K562 (cell line): Measurements from ENCODE around the gene FRMD1. TPM values are rescaled to one million over a fixed set of nuclear protein-coding genes. Genes with fewer than 3 reads are reported as not detected.

Source experiments
- ATAC-seq: fragments of 200-7000 bp; cut with Tn5 transposase; 3 replicates; pipeline ENCODE4 v1.9.1; 2020; ENCODE audit warnings: moderate library complexity
- BruUV-seq: library from RNA; stranded (reverse); fragments of 400-500 nt; replicated peaks from 2 replicates; lab custom pipeline; 2021; lab: Mats Ljungman, UMichigan
- CTCF ChIA-PET: fragments of 300-600 bp; formaldehyde crosslinking; extraction: SDS; loops from one replicate; lab custom pipeline; 2021; ENCODE audit warnings: low intra/inter-chr PET ratio; lab: Yijun Ruan, JAX
- POLR2A ChIA-PET: fragments of 300-600, 350-650 bp; sonication (Branson Sonifier 250); formaldehyde crosslinking; extraction: SDS; loops from one replicate; lab custom pipeline; 2021; ENCODE audit warnings: antibody characterized with exemption, inconsistent platforms; lab: Yijun Ruan, JAX
- DNase-seq, 4 experiments: peaks; one replicate each; pipeline versions ENCODE4 v3.0.0 to v3.0.0-alpha.2; 2011 to 2018; ENCODE audit warnings: low spot score in 3 of 4, mixed read lengths in 3 of 4; ENCODE audit errors: extremely low read depth in 1 of 4
- FAIRE-seq: peaks from 2 replicates; lab custom pipeline; 2011; peaks lifted over from hg19 to GRCh38; lab: Jason Lieb, UNC
- H2AFZ ChIP-seq: 2 replicates; pipeline ENCODE4 v1.6.0; 2011; ENCODE audit warnings: low read depth, low read length, control low read depth, inconsistent platforms
- H3K27ac ChIP-seq: fragments of 200-600 bp; 3 replicates; pipeline ENCODE4 v1.8.0; 2011; ENCODE audit warnings: low read depth, mild to moderate bottlenecking, control low read depth, inconsistent platforms, low read length, moderate library complexity, mixed read lengths; ENCODE audit errors: extremely low read depth
- H3K27me3 ChIP-seq, 2 experiments: fragments of 300-600 bp in 1 of 2; 2 replicates in 1 of 2; 3 replicates in 1 of 2; pipeline versions ENCODE4 v1.6.0 to v1.8.0; 2011; ENCODE audit warnings: inconsistent platforms in 2 of 2, low read length in 2 of 2, mild to moderate bottlenecking in 1 of 2, mixed read lengths in 1 of 2, moderate library complexity in 1 of 2; ENCODE audit not compliant: control insufficient read depth in 2 of 2, insufficient read depth in 2 of 2
- H3K36me3 ChIP-seq: fragments of 300-600 bp; 3 replicates; pipeline ENCODE4 v1.8.0; 2011; ENCODE audit warnings: mild to moderate bottlenecking, low read length, inconsistent platforms; ENCODE audit not compliant: control insufficient read depth, insufficient read depth
- H3K4me1 ChIP-seq, 2 experiments: fragments of 200-600 bp in 1 of 2; replicated peaks in 1 of 2; 2 replicates in 1 of 2; 3 replicates in 1 of 2; pipeline versions ENCODE4 v1.5.1 to v1.8.0; 2011; ENCODE audit warnings: inconsistent platforms in 2 of 2, low read length in 2 of 2, mild to moderate bottlenecking in 1 of 2, mixed read lengths in 1 of 2, moderate library complexity in 1 of 2; ENCODE audit not compliant: control insufficient read depth in 2 of 2, insufficient read depth in 2 of 2
- H3K4me2 ChIP-seq: 2 replicates; pipeline ENCODE4 v1.6.1; 2011; ENCODE audit warnings: low read length, control low read depth, inconsistent platforms, mixed read lengths; ENCODE audit not compliant: insufficient read depth
- H3K4me3 ChIP-seq: fragments of 200-600 bp; sonication (generic), shearing (Covaris generic); 2 replicates; pipeline ENCODE4 v1.5.1; 2016; ENCODE audit warnings: control low read depth, inconsistent platforms
- H3K79me2 ChIP-seq: fragments of 200-600 bp; 3 replicates; pipeline ENCODE4 v1.8.0; 2011; ENCODE audit warnings: low read length, inconsistent platforms; ENCODE audit not compliant: control insufficient read depth, insufficient read depth
- H3K9ac ChIP-seq, 2 experiments: 2 replicates each; pipeline versions ENCODE4 v1.6.0 to v1.6.1; 2011; ENCODE audit warnings: low read depth in 2 of 2, low read length in 2 of 2, control low read depth in 1 of 2, inconsistent platforms in 1 of 2, mild to moderate bottlenecking in 1 of 2, mixed read lengths in 1 of 2; ENCODE audit not compliant: insufficient read depth in 1 of 2
- H3K9me1 ChIP-seq: one replicate; pipeline ENCODE4 v1.6.0; 2011; ENCODE audit warnings: inconsistent platforms, mild to moderate bottlenecking, low read length, moderate library complexity; ENCODE audit not compliant: control insufficient read depth, insufficient read depth
- H3K9me3 ChIP-seq: replicated peaks from 2 replicates; pipeline ENCODE4 v1.5.1; 2011; ENCODE audit warnings: low read depth, low read length, inconsistent platforms; ENCODE audit not compliant: control insufficient read depth, insufficient read depth
- H4K20me1 ChIP-seq: replicated peaks from 2 replicates; pipeline ENCODE4 v1.6.1; 2011; ENCODE audit warnings: low read length, inconsistent platforms, mixed read lengths; ENCODE audit not compliant: control insufficient read depth, insufficient read depth
- EHMT2 ChIP-seq: fragments of 450-650 bp; IDR thresholded peaks from 2 replicates; pipeline ENCODE4 v1.6.1; 2018; ENCODE audit warnings: antibody characterized with exemption
- ELF1 ChIP-seq: fragments of 200-800 bp; sonication (Bioruptor generic); IDR thresholded peaks from 2 replicates; pipeline ENCODE4 v1.6.1; 2016; ENCODE audit warnings: missing genetic modification characterization, missing compliant biosample characterization
- ETS1 ChIP-seq: conservative IDR thresholded peaks from 2 replicates; pipeline ENCODE4 v1.6.1; 2011; ENCODE audit warnings: low read depth, mild to moderate bottlenecking, low read length; ENCODE audit not compliant: control insufficient read depth
- EZH2 ChIP-seq: IDR thresholded peaks from 2 replicates; pipeline ENCODE4 v1.6.1; 2012; ENCODE audit warnings: low read depth, mild to moderate bottlenecking, inconsistent platforms, low read length, borderline replicate concordance
- POLR3A ChIP-seq: IDR thresholded peaks from 2 replicates; pipeline ENCODE4 v1.6.1; 2011; ENCODE audit warnings: borderline replicate concordance, mild to moderate bottlenecking, moderate library complexity; ENCODE audit not compliant: insufficient read length, insufficient read depth; ENCODE audit errors: extremely low read depth
- RFX1 ChIP-seq: fragments of 450-650 bp; IDR thresholded peaks from 2 replicates; pipeline ENCODE4 v1.6.1; 2016; ENCODE audit warnings: mild to moderate bottlenecking, moderate library complexity
- SNRNP70 ChIP-seq: fragments of 200-400 bp; formaldehyde crosslinking; optimal IDR thresholded peaks from 2 replicates; pipeline ENCODE3; 2017; ENCODE audit warnings: low read depth, low read length
- SOX6 ChIP-seq: fragments of 450-650 bp; IDR thresholded peaks from 2 replicates; pipeline ENCODE4 v1.6.1; 2014; ENCODE audit warnings: mild to moderate bottlenecking
- ZKSCAN3 ChIP-seq: fragments of 250-450 bp; sonication (Bioruptor Pico); IDR thresholded peaks from 2 replicates; pipeline ENCODE4 v1.4.0; 2020
- ZNF253 ChIP-seq: fragments of 250-450 bp; sonication (Bioruptor Pico); conservative IDR thresholded peaks from 2 replicates; pipeline ENCODE4 v1.6.1; 2021; ENCODE audit warnings: mild to moderate bottlenecking
- ZNF668 ChIP-seq: fragments of 250-450 bp; sonication (Bioruptor Pico); IDR thresholded peaks from 2 replicates; pipeline ENCODE4 v1.8.0; 2022; ENCODE audit warnings: mild to moderate bottlenecking, inconsistent platforms
- ZNF780A ChIP-seq: fragments of 250-450 bp; sonication (Bioruptor Pico); IDR thresholded peaks from 2 replicates; pipeline ENCODE4 v1.5.0; 2021; ENCODE audit warnings: mild to moderate bottlenecking
- WGBS: fragments of 100-300 bp; shearing (Covaris generic); methylation state at CpG from one replicate; pipeline ENCODE4 v1.1.6; 2016; ENCODE audit warnings: low coverage, mixed read lengths; ENCODE audit not compliant: insufficient coverage; ENCODE audit errors: missing lambda C conversion rate; 5-methylcytosine and 5-hydroxymethylcytosine counted together
- in situ Hi-C: fragments of 300-500 bp; cut with MboI; formaldehyde crosslinking; loops from 4 replicates; pipeline ENCODE4 v1.15.0; 2018; ENCODE audit warnings: inconsistent platforms, mixed read lengths
- intact Hi-C: fragments of 100-400 bp; cut with micrococcal nuclease; formaldehyde crosslinking; loops from 2 replicates; pipeline ENCODE4 v1.14.2; 2022
- polyA plus RNA-seq, 8 experiments: library from polyadenylated mRNA; depleted of rRNA in 4 of 8; stranded (reverse) in 5 of 8; unstranded in 3 of 8; fragments of >200 nt; fragmentation: Nextera tagmentation in 2 of 8; fragmentation: Illumina TruSeq in 1 of 8; extraction: Ambion mirVana in 2 of 8; extraction: Trizol in 1 of 8; gene quantifications; 2 replicates each; pipeline versions ENCODE4 v1.2.1 to v1.2.3, GENCODE V29; 2011 to 2014; ENCODE audit warnings: inconsistent platforms in 1 of 8, missing spikeins in 1 of 8
- total RNA-seq, 7 experiments: library from RNA; depleted of rRNA in 6 of 7; stranded (reverse); fragments of >200 nt in 6 of 7; fragmentation: Illumina TruSeq in 2 of 7; extraction: Trizol in 2 of 7; gene quantifications; 2 replicates each; pipeline versions ENCODE4 v1.2.1 to v1.2.3, GENCODE V29; 2011 to 2021; ENCODE audit warnings: low replicate concordance in 1 of 7
- TF ChIP-seq, protein P1 (sequence below): sonication (generic); formaldehyde crosslinking; IDR thresholded peaks from 2 replicates; pipeline ENCODE4 v1.8.1; 2023; ENCODE audit warnings: mild to moderate bottlenecking, missing genetic modification reagents
- TF ChIP-seq, protein P2 (sequence below): sonication (generic); formaldehyde crosslinking; IDR thresholded peaks from 2 replicates; pipeline ENCODE4 v1.8.0; 2023; ENCODE audit warnings: mild to moderate bottlenecking, missing genetic modification reagents

FRMD1 gene
- total and polyA plus RNA-seq, 9 of the 15 experiments (the other 6 are each of a cell fraction or from before 2014, with no cell fraction given), result 0.01 to 0.04 (median 0.01) TPM; not detected in 6

GRCh38 chr6:168054765-168055560 lies 24.0 kb downstream of the FRMD1 start (continued):
- TF ChIP-seq, protein P1, sequence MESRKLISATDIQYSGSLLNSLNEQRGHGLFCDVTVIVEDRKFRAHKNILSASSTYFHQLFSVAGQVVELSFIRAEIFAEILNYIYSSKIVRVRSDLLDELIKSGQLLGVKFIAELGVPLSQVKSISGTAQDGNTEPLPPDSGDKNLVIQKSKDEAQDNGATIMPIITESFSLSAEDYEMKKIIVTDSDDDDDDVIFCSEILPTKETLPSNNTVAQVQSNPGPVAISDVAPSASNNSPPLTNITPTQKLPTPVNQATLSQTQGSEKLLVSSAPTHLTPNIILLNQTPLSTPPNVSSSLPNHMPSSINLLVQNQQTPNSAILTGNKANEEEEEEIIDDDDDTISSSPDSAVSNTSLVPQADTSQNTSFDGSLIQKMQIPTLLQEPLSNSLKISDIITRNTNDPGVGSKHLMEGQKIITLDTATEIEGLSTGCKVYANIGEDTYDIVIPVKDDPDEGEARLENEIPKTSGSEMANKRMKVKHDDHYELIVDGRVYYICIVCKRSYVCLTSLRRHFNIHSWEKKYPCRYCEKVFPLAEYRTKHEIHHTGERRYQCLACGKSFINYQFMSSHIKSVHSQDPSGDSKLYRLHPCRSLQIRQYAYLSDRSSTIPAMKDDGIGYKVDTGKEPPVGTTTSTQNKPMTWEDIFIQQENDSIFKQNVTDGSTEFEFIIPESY (CRISPR knock-in tag), result no peak
- TF ChIP-seq EHMT2, result no peak
- TF ChIP-seq EZH2, result no peak
- no peak for TF ChIP-seq ZKSCAN3 (CRISPR knock-in tag)

GRCh38 chr6:168053957-168054471 lies 25.0 kb downstream of the FRMD1 start:
- Histone ChIP-seq H3K4me2 (no peak overlapping the region), H3K9me1 (no peaks in the 10 kb centered on the region), H3K36me3 (no peaks in the 10 kb centered on the region), H3K4me3 (no peak overlapping the region), H3K9ac (no peak overlapping the region), H3K4me1 (peaks cover 0 to 26% of the 10 kb centered on the region in 2 experiments; a peak in 1 of 5 replicates), H3K27ac (no peak overlapping the region), H3K79me2 (no peaks in the 10 kb centered on the region), H3K9me3 (no peaks in the 10 kb centered on the region), H3K27me3 (peaks cover 56 to 96% of the 10 kb centered on the region in 2 experiments; a peak in 4 of 5 replicates), H4K20me1 (peaks cover 35% of the 10 kb centered on the region), H2AFZ (no peak overlapping the region)
- CTCF ChIA-PET, result no interaction called here
- POLR2A ChIA-PET, result interaction anchor here (0.5 to 0.9 kb wide), 4 partner anchors 10 to 699 kb away, joined by 3 to 6 read pairs (median 4); no protein-coding TSS in a partner anchor
- BruUV-seq, result no TSS peak
- in situ Hi-C loops (no loop called here), intact Hi-C loops (no loop called here)
- no peak for ATAC-seq
- no peak for FAIRE-seq
- no peak for DNase-seq
- 3% methylated on average over 14 of the region's 14 CpGs for WGBS
- TF ChIP-seq ZNF780A (CRISPR knock-in tag) (no peak), POLR3A (no peak), ETS1 (no peak), RFX1 (no peak), ZNF253 (CRISPR knock-in tag) (no peak), ELF1 (tag) (no peak), SOX6 (no peak), SNRNP70 (no peak), ZNF668 (CRISPR knock-in tag) (no peak)
- TF ChIP-seq, protein P2, sequence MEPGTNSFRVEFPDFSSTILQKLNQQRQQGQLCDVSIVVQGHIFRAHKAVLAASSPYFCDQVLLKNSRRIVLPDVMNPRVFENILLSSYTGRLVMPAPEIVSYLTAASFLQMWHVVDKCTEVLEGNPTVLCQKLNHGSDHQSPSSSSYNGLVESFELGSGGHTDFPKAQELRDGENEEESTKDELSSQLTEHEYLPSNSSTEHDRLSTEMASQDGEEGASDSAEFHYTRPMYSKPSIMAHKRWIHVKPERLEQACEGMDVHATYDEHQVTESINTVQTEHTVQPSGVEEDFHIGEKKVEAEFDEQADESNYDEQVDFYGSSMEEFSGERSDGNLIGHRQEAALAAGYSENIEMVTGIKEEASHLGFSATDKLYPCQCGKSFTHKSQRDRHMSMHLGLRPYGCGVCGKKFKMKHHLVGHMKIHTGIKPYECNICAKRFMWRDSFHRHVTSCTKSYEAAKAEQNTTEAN (CRISPR knock-in tag), result no peak
